ENCODE data around the gene EHBP1.

Gene EHBP1

GRCh38 chr2:62994206-62994605, 288.7 kb downstream of the EHBP1 start:
- H3K9me3 ChIP-seq (ENCODE audit: control insufficient read depth, insufficient read depth, low read length) = no peaks in the 10 kb centered on the region
- H3K4me1 ChIP-seq (ENCODE audit: control insufficient read depth, insufficient read depth, low read length) = 0 out of 2 replicates have a peak, but pooled peaks cover 4% of the 10 kb centered on the region
- H3K27ac ChIP-seq (ENCODE audit: low read depth, low read length) = no peak overlapping the region
- no peak overlapping the region for H3K4me3 ChIP-seq (ENCODE audit: low read depth, low read length)
- no peaks in the 10 kb centered on the region for H3K27me3 ChIP-seq (ENCODE audit: control insufficient read depth, insufficient read depth, low read length)
- peaks cover 10% of the 10 kb centered on the region; the same call in 1 of the 2 replicates for H3K36me3 ChIP-seq (ENCODE audit: control insufficient read depth, insufficient read depth, low read length)
- H3K9ac ChIP-seq (ENCODE audit: low read depth, low read length) = no peak overlapping the region

GRCh38 chr2:62996534-62997186, 291.1 kb downstream of the EHBP1 start:
- no peaks in the 10 kb centered on the region for H3K27me3 ChIP-seq (ENCODE audit: control insufficient read depth, insufficient read depth, low read length)
- H3K27ac ChIP-seq (ENCODE audit: low read depth, low read length) = no peak overlapping the region
- no peak overlapping the region for H3K4me3 ChIP-seq (ENCODE audit: low read depth, low read length)
- H3K4me1 ChIP-seq (ENCODE audit: control insufficient read depth, insufficient read depth, low read length) = peaks cover 6% of the 10 kb centered on the region; the same call in 1 of the 2 replicates
- peaks cover 4% of the 10 kb centered on the region; the same call in 1 of the 2 replicates for H3K36me3 ChIP-seq (ENCODE audit: control insufficient read depth, insufficient read depth, low read length)
- H3K9me3 ChIP-seq (ENCODE audit: control insufficient read depth, insufficient read depth, low read length) = no peaks in the 10 kb centered on the region
- H3K9ac ChIP-seq (ENCODE audit: low read depth, low read length) = no peak overlapping the region

- H3K4me1 ChIP-seq (ENCODE audit: control insufficient read depth, insufficient read depth, low read length) = peaks cover 6% of the 10 kb centered on the region; the same call in 1 of the 2 replicates
- peaks cover 4% of the 10 kb centered on the region; the same call in 1 of the 2 replicates for H3K36me3 ChIP-seq (ENCODE audit: control insufficient read depth, insufficient read depth, low read length)
- no peaks in the 10 kb centered on the region for H3K9me3 ChIP-seq (ENCODE audit: control insufficient read depth, insufficient read depth, low read length)
- H3K9ac ChIP-seq (ENCODE audit: low read depth, low read length) = no peak overlapping the region
- no peaks in the 10 kb centered on the region for H3K27me3 ChIP-seq (ENCODE audit: control insufficient read depth, insufficient read depth, low read length)
- H3K27ac ChIP-seq (ENCODE audit: low read depth, low read length) = no peak overlapping the region
- no peak overlapping the region for H3K4me3 ChIP-seq (ENCODE audit: low read depth, low read length)
Observed at GRCh38 chr2:62998949-62999348, 293.4 kb downstream of the EHBP1 start.

GRCh38 chr2:62999905-63000304, 294.4 kb downstream of the EHBP1 start:
- no peak overlapping the region for H3K9ac ChIP-seq (ENCODE audit: low read depth, low read length)
- H3K4me1 ChIP-seq (ENCODE audit: control insufficient read depth, insufficient read depth, low read length) = peaks cover 6% of the 10 kb centered on the region; the same call in 1 of the 2 replicates
- H3K4me3 ChIP-seq (ENCODE audit: low read depth, low read length) = no peak overlapping the region
- H3K36me3 ChIP-seq (ENCODE audit: control insufficient read depth, insufficient read depth, low read length) = peaks cover 4% of the 10 kb centered on the region
- H3K27ac ChIP-seq (ENCODE audit: low read depth, low read length) = no peak overlapping the region
- no peaks in the 10 kb centered on the region for H3K9me3 ChIP-seq (ENCODE audit: control insufficient read depth, insufficient read depth, low read length)
- no peaks in the 10 kb centered on the region for H3K27me3 ChIP-seq (ENCODE audit: control insufficient read depth, insufficient read depth, low read length)

- Histone ChIP-seq H3K4me3 (ENCODE audit: low read depth, low read length) (no peak overlapping the region), H3K9ac (ENCODE audit: low read depth, low read length) (no peak overlapping the region), H3K9me3 (ENCODE audit: control insufficient read depth, insufficient read depth, low read length) (no peaks in the 10 kb centered on the region), H3K27me3 (ENCODE audit: control insufficient read depth, insufficient read depth, low read length) (no peaks in the 10 kb centered on the region), H3K27ac (ENCODE audit: low read depth, low read length) (no peak overlapping the region), H3K36me3 (ENCODE audit: control insufficient read depth, insufficient read depth, low read length) (peaks cover 4% of the 10 kb centered on the region), H3K4me1 (ENCODE audit: control insufficient read depth, insufficient read depth, low read length) (peaks cover 6% of the 10 kb centered on the region; the same call in 1 of the 2 replicates)
Observed at GRCh38 chr2:63000801-63001200, 295.3 kb downstream of the EHBP1 start.

- peaks cover 4% of the 10 kb centered on the region for H3K36me3 ChIP-seq (ENCODE audit: control insufficient read depth, insufficient read depth, low read length)
- no peak overlapping the region for H3K4me3 ChIP-seq (ENCODE audit: low read depth, low read length)
- H3K9ac ChIP-seq (ENCODE audit: low read depth, low read length) = no peak overlapping the region
- no peaks in the 10 kb centered on the region for H3K27me3 ChIP-seq (ENCODE audit: control insufficient read depth, insufficient read depth, low read length)
- H3K27ac ChIP-seq (ENCODE audit: low read depth, low read length) = no peak overlapping the region
- H3K9me3 ChIP-seq (ENCODE audit: control insufficient read depth, insufficient read depth, low read length) = no peaks in the 10 kb centered on the region
- peaks cover 11% of the 10 kb centered on the region; the same call in 1 of the 2 replicates for H3K4me1 ChIP-seq (ENCODE audit: control insufficient read depth, insufficient read depth, low read length)
Observed at GRCh38 chr2:63001576-63001975, 296.1 kb downstream of the EHBP1 start.

GRCh38 chr2:63003351-63003750, 297.8 kb downstream of the EHBP1 start:
- H3K4me3 ChIP-seq (ENCODE audit: low read depth, low read length) = no peak overlapping the region
- H3K9me3 ChIP-seq (ENCODE audit: control insufficient read depth, insufficient read depth, low read length) = no peaks in the 10 kb centered on the region
- H3K9ac ChIP-seq (ENCODE audit: low read depth, low read length) = no peak overlapping the region
- H3K4me1 ChIP-seq (ENCODE audit: control insufficient read depth, insufficient read depth, low read length) = peaks cover 22% of the 10 kb centered on the region
- no peaks in the 10 kb centered on the region; the same call in 1 of the 2 replicates for H3K36me3 ChIP-seq (ENCODE audit: control insufficient read depth, insufficient read depth, low read length)
- no peaks in the 10 kb centered on the region for H3K27me3 ChIP-seq (ENCODE audit: control insufficient read depth, insufficient read depth, low read length)
- H3K27ac ChIP-seq (ENCODE audit: low read depth, low read length) = no peak overlapping the region

GRCh38 chr2:63007813-63008458, 302.4 kb downstream of the EHBP1 start:
- Histone ChIP-seq H3K27me3 (ENCODE audit: control insufficient read depth, insufficient read depth, low read length) (no peaks in the 10 kb centered on the region), H3K4me3 (ENCODE audit: low read depth, low read length) (no peak overlapping the region), H3K4me1 (ENCODE audit: control insufficient read depth, insufficient read depth, low read length) (peaks cover 51% of the 10 kb centered on the region), H3K27ac (ENCODE audit: low read depth, low read length) (no peak overlapping the region), H3K9me3 (ENCODE audit: control insufficient read depth, insufficient read depth, low read length) (no peaks in the 10 kb centered on the region), H3K36me3 (ENCODE audit: control insufficient read depth, insufficient read depth, low read length) (no peaks in the 10 kb centered on the region; the same call in 1 of the 2 replicates), H3K9ac (ENCODE audit: low read depth, low read length) (no peak overlapping the region)

- Histone ChIP-seq H3K36me3 (ENCODE audit: control insufficient read depth, insufficient read depth, low read length) (no peaks in the 10 kb centered on the region; the same call in 1 of the 2 replicates), H3K9ac (ENCODE audit: low read depth, low read length) (no peak overlapping the region), H3K27ac (ENCODE audit: low read depth, low read length) (peak overlapping the region; percentile 42), H3K4me3 (ENCODE audit: low read depth, low read length) (peak overlapping the region; percentile 35; the same call in 1 of the 2 replicates), H3K4me1 (ENCODE audit: control insufficient read depth, insufficient read depth, low read length) (peaks cover 58% of the 10 kb centered on the region), H3K9me3 (ENCODE audit: control insufficient read depth, insufficient read depth, low read length) (no peaks in the 10 kb centered on the region), H3K27me3 (ENCODE audit: control insufficient read depth, insufficient read depth, low read length) (no peaks in the 10 kb centered on the region)
Observed at GRCh38 chr2:63008838-63009237, 303.3 kb downstream of the EHBP1 start.

- H3K36me3 ChIP-seq (ENCODE audit: control insufficient read depth, insufficient read depth, low read length) = no peaks in the 10 kb centered on the region
- H3K4me1 ChIP-seq (ENCODE audit: control insufficient read depth, insufficient read depth, low read length) = peaks cover 58% of the 10 kb centered on the region
- H3K27me3 ChIP-seq (ENCODE audit: control insufficient read depth, insufficient read depth, low read length) = no peaks in the 10 kb centered on the region
- H3K27ac ChIP-seq (ENCODE audit: low read depth, low read length) = peak overlapping the region; percentile 42
- H3K9me3 ChIP-seq (ENCODE audit: control insufficient read depth, insufficient read depth, low read length) = no peaks in the 10 kb centered on the region
- H3K9ac ChIP-seq (ENCODE audit: low read depth, low read length) = no peak overlapping the region
- H3K4me3 ChIP-seq (ENCODE audit: low read depth, low read length) = no peak overlapping the region
Observed at GRCh38 chr2:63009490-63009889, 304.0 kb downstream of the EHBP1 start.

- no peak overlapping the region for H3K9ac ChIP-seq (ENCODE audit: low read depth, low read length)
- peaks cover 50% of the 10 kb centered on the region for H3K4me1 ChIP-seq (ENCODE audit: control insufficient read depth, insufficient read depth, low read length)
- H3K27ac ChIP-seq (ENCODE audit: low read depth, low read length) = no peak overlapping the region
- no peaks in the 10 kb centered on the region for H3K36me3 ChIP-seq (ENCODE audit: control insufficient read depth, insufficient read depth, low read length)
- no peaks in the 10 kb centered on the region for H3K9me3 ChIP-seq (ENCODE audit: control insufficient read depth, insufficient read depth, low read length)
- no peak overlapping the region for H3K4me3 ChIP-seq (ENCODE audit: low read depth, low read length)
- H3K27me3 ChIP-seq (ENCODE audit: control insufficient read depth, insufficient read depth, low read length) = no peaks in the 10 kb centered on the region
Observed at GRCh38 chr2:63012541-63012940, 307.0 kb downstream of the EHBP1 start.
